Gastroesophageal sphincter (tissue), 4 donors: ENCODE results near the gene CALML6. TPM values are rescaled to one million over a fixed set of nuclear protein-coding genes. Genes with fewer than 3 reads are reported as not detected.

Experiments used
- ATAC-seq: fragments of 150-250 bp; one replicate; pipeline ENCODE4 v1.9.1; 2016; ENCODE audit warnings: mild to moderate bottlenecking, moderate library complexity
- H3K27ac ChIP-seq, 4 donors: fragments of 200-600 bp; sonication (generic) in 3 of 4; 1 replicate in 3 of 4; 2 replicates in 1 of 4; pipeline ENCODE4 v1.5.1; 2016 to 2019
- H3K27me3 ChIP-seq: fragments of 200-600 bp; sonication (generic); one replicate; pipeline ENCODE4 v1.5.1; 2019
- H3K36me3 ChIP-seq, 2 donors: fragments of 200-600 bp; sonication (generic); one replicate each; pipeline ENCODE4 v1.5.1; 2019; ENCODE audit warnings: control low read depth in 1 of 2
- H3K4me1 ChIP-seq, 3 donors: fragments of 200-600 bp; sonication (generic); 1 replicate in 2 of 3; 2 replicates in 1 of 3; pipeline ENCODE4 v1.5.1; 2016 to 2019; ENCODE audit warnings: control low read depth in 2 of 3
- H3K4me3 ChIP-seq, 2 donors: fragments of 200-600 bp; sonication (generic); one replicate each; pipeline ENCODE4 v1.5.1; 2019; ENCODE audit warnings: mild to moderate bottlenecking in 1 of 2, moderate library complexity in 1 of 2
- H3K9me3 ChIP-seq, 3 donors: fragments of 200-600 bp; sonication (generic); one replicate each; pipeline ENCODE4 v1.5.1; 2017 to 2019; ENCODE audit warnings: control low read depth in 2 of 3
- EP300 ChIP-seq: sonication (generic); formaldehyde crosslinking; IDR thresholded peaks from one replicate; pipeline ENCODE4 v1.6.1; 2017; ENCODE audit warnings: antibody characterized with exemption, mild to moderate bottlenecking
- POLR2A ChIP-seq, 2 donors: fragments of 450-650 bp; IDR thresholded peaks; one replicate each; pipeline ENCODE4 v1.6.1; 2017; ENCODE audit warnings: antibody characterized with exemption in 2 of 2, mild to moderate bottlenecking in 2 of 2, moderate library complexity in 1 of 2
- POLR2AphosphoS5 ChIP-seq: sonication (generic); formaldehyde crosslinking; IDR thresholded peaks from one replicate; pipeline ENCODE4 v1.6.1; 2017; ENCODE audit warnings: antibody characterized with exemption
- WGBS, 2 donors: methylation state at CpG; one replicate each; pipeline ENCODE4 v1.1.5; 2018; ENCODE audit warnings: low coverage in 1 of 2; 5-methylcytosine and 5-hydroxymethylcytosine counted together
- total RNA-seq, 4 donors: library from RNA; depleted of rRNA; stranded (reverse); fragments of >200 nt; gene quantifications; one replicate each; pipeline ENCODE4 v1.1.0, GENCODE V29; 2016
- TF ChIP-seq, protein P1 (sequence below), 4 experiments: fragments of 200-600 bp in 2 of 4; fragments of 450-650 bp in 2 of 4; sonication (generic) in 1 of 4; IDR thresholded peaks; one replicate each; pipeline ENCODE4 v1.5.1; 2017 to 2019; ENCODE audit warnings: antibody characterized with exemption in 4 of 4, mild to moderate bottlenecking in 2 of 4, moderate library complexity in 2 of 4

Gene CALML6
- total RNA-seq, 4 donors from 2014 or later, result 0.40 to 0.47 TPM; not detected in 2

DNA sequence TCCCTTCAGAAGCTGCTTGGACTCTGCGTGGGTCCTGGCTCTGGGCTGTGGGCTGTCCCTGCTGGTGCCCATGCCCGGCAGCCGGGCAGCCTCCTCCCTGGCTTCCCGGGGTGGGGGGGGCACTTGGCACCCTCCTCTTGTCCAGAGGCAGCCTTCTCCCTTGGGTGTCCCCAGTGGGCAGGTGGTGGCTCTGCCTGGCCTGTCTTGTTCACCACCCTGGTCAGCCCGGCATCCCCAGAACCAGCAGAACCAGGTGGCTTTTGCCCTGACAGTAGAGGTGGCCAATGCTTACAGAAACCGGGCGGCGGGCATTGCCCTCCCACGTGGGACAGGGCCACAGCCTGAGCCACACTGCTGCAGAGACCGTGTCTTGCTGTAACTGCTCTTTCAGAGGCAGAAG lies 50.5 kb downstream of the CALML6 start:
- Histone ChIP-seq H3K4me1 (peaks cover 0 to 4% (median 0%) of the 10 kb centered on the region in 3 donors), H3K27ac (no peak overlapping the region), H3K4me3 (no peak overlapping the region), H3K36me3 (no peaks in the 10 kb centered on the region), H3K27me3 (peaks cover 85% of the 10 kb centered on the region), H3K9me3 (no peaks in the 10 kb centered on the region)
- no peak for ATAC-seq
- no peak for TF ChIP-seq POLR2AphosphoS5
- TF ChIP-seq, protein P1, sequence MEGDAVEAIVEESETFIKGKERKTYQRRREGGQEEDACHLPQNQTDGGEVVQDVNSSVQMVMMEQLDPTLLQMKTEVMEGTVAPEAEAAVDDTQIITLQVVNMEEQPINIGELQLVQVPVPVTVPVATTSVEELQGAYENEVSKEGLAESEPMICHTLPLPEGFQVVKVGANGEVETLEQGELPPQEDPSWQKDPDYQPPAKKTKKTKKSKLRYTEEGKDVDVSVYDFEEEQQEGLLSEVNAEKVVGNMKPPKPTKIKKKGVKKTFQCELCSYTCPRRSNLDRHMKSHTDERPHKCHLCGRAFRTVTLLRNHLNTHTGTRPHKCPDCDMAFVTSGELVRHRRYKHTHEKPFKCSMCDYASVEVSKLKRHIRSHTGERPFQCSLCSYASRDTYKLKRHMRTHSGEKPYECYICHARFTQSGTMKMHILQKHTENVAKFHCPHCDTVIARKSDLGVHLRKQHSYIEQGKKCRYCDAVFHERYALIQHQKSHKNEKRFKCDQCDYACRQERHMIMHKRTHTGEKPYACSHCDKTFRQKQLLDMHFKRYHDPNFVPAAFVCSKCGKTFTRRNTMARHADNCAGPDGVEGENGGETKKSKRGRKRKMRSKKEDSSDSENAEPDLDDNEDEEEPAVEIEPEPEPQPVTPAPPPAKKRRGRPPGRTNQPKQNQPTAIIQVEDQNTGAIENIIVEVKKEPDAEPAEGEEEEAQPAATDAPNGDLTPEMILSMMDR (IDR thresholded peaks at IDR 0.05), result no peak
- TF ChIP-seq POLR2A (IDR thresholded peaks at IDR 0.05), result no peak
- no peak for TF ChIP-seq EP300
- WGBS, 2 donors, result 69% methylated on average over 9 of the region's 10 CpGs; no CpG with 5 or more reads in 1 of the 2 donors

DNA sequence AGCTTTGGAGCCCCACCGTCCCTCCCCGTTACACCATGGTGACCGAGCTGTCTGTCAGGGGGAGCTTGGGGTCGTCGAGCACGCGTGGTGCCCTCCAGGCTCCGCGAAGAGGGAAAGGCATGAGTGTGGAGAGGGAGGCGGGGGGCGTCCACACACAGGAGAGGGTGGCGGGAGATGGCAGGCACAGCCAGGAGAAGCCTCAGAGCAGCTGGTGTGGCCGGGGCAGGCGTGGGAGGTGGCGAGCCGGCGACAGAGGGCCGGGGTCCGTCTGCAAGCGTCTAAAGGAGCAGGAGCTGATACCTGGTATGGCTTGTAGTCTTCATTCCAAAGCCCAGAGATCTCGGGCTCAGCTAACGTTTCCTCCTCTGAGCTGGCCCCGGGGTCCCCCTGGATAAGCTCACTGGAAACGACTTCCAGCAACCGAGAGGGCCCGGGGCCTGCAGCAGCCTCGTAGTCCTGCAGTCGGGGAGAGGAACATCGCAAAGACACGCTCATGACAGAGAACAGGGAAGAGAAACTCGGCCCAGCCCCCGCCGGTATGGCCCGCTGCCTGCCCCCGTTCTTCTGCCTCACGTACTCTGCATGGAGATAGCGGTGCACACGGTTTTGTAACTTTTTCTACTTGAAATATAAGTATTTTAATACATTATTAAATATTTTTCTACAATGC lies 51.1 kb downstream of the CALML6 start:
- H3K4me3 ChIP-seq, result no peak overlapping the region
- H3K36me3 ChIP-seq, result no peaks in the 10 kb centered on the region
- WGBS, 2 donors, result 47 to 63% methylated on average over 3 to 11 of the region's 38 CpGs
- no peak for ATAC-seq
- H3K27ac ChIP-seq, result no peak overlapping the region
- H3K9me3 ChIP-seq, result no peaks in the 10 kb centered on the region
- TF ChIP-seq EP300, result no peak
- TF ChIP-seq, protein P1 (IDR thresholded peaks at IDR 0.05), result no peak
- no peak for TF ChIP-seq POLR2AphosphoS5
- no peak for TF ChIP-seq POLR2A (IDR thresholded peaks at IDR 0.05)
- peaks cover 79% of the 10 kb centered on the region for H3K27me3 ChIP-seq
- H3K4me1 ChIP-seq, result no peaks in the 10 kb centered on the region

Other genes with a start within 250 kb of the CALML6 start
- 10 to 100 TPM; 18.7 to 56.9 (median 37.9) TPM for gene SLC35E2B, start 222.5 kb upstream of the CALML6 start, total RNA-seq
- 10 to 100 TPM; 10.8 to 53.4 (median 23.8) TPM for gene CDK11A, start 190.9 kb upstream of the CALML6 start, total RNA-seq
- 10 to 100 TPM; 69.8 to 82.5 (median 73.8) TPM for gene NADK, start 136.8 kb upstream of the CALML6 start, total RNA-seq
- 100 to 1,000 TPM; 129 to 175 (median 136) TPM for gene GNB1, start 24.2 kb upstream of the CALML6 start, total RNA-seq
- gene TMEM52, start 4.0 kb downstream of the CALML6 start, total RNA-seq, result 1 to 10 TPM in 3 of 4 donors, under 1 TPM in 1; 0.40 to 3.1 (median 1.8) TPM
- gene CFAP74, start 88.5 kb downstream of the CALML6 start, total RNA-seq, result under 1 TPM in 1 of 4 donors, not detected in 3; 0.12 TPM
- gene GABRD, start 104.1 kb downstream of the CALML6 start, total RNA-seq, result under 1 TPM in 1 of 4 donors, not detected in 3; 0.73 TPM
- 1 to 10 TPM; 2.4 to 3.8 (median 2.9) TPM for gene PRKCZ, start 135.2 kb downstream of the CALML6 start, total RNA-seq